H1 (cell line): ENCODE measurements around the gene G2E3. TPM values are rescaled to one million over a fixed set of nuclear protein-coding genes. Genes with fewer than 3 reads are reported as not detected.

Experiments
- CTCF ChIA-PET: fragments of 300-600 bp; sonication (Branson Sonifier 250); formaldehyde crosslinking; loops from one replicate; lab custom pipeline; 2021; ENCODE audit not compliant: partially characterized antibody; lab: Charles Lee
- POLR2A ChIA-PET: fragments of 300-600 bp; sonication (Branson Sonifier 250); formaldehyde crosslinking; loops from one replicate; lab custom pipeline; 2021; ENCODE audit warnings: inconsistent platforms; ENCODE audit not compliant: partially characterized antibody; lab: Charles Lee
- DNase-seq, 2 experiments: peaks; one replicate each; pipeline versions ENCODE4 v3.0.0 to v3.0.0-alpha.2; 2010 to 2022; ENCODE audit warnings: low spot score in 2 of 2, low read depth in 1 of 2, mixed read lengths in 1 of 2
- FAIRE-seq: peaks from 2 replicates; lab custom pipeline; 2011; peaks lifted over from hg19 to GRCh38; lab: Jason Lieb, UNC
- H2AFZ ChIP-seq: 2 replicates; pipeline ENCODE4 v1.8.1; 2012; ENCODE audit warnings: low read length, inconsistent platforms
- H2AK5ac ChIP-seq: 2 replicates; pipeline ENCODE4 v1.6.1; 2013; ENCODE audit warnings: low read depth, low read length
- H2BK120ac ChIP-seq: replicated peaks from 2 replicates; pipeline ENCODE3; 2013; ENCODE audit warnings: low read depth, low read length, inconsistent platforms
- H2BK12ac ChIP-seq: 2 replicates; pipeline ENCODE4 v1.6.1; 2013; ENCODE audit warnings: low read depth, low read length
- H2BK15ac ChIP-seq: 2 replicates; pipeline ENCODE4 v1.6.1; 2013; ENCODE audit warnings: low read length
- H2BK20ac ChIP-seq: 2 replicates; pipeline ENCODE4 v1.6.1; 2013; ENCODE audit warnings: low read length
- H2BK5ac ChIP-seq: 2 replicates; pipeline ENCODE4 v1.6.1; 2013; ENCODE audit warnings: low read depth, low read length
- H3K14ac ChIP-seq: 2 replicates; pipeline ENCODE4 v1.6.1; 2013; ENCODE audit warnings: inconsistent platforms; ENCODE audit not compliant: insufficient read length
- H3K18ac ChIP-seq: 2 replicates; pipeline ENCODE4 v1.6.1; 2013; ENCODE audit warnings: low read length; ENCODE audit errors: extremely low read depth
- H3K23ac ChIP-seq: 2 replicates; pipeline ENCODE4 v1.6.1; 2013; ENCODE audit warnings: inconsistent platforms; ENCODE audit not compliant: insufficient read length
- H3K23me2 ChIP-seq: 2 replicates; pipeline ENCODE4 v1.6.1; 2013; ENCODE audit warnings: low read depth, low read length
- H3K27ac ChIP-seq: 2 replicates; pipeline ENCODE4 v1.6.1; 2011; ENCODE audit warnings: low read depth, low read length, inconsistent platforms
- H3K27me3 ChIP-seq, 4 experiments: replicated peaks in 1 of 4; 1 replicate in 1 of 4; 2 replicates in 3 of 4; pipeline versions ENCODE4 v1.6.1 to v1.8.1; 2011 to 2013; ENCODE audit warnings: low read length in 3 of 4, mild to moderate bottlenecking in 3 of 4, inconsistent platforms in 2 of 4, mixed read lengths in 2 of 4, moderate library complexity in 1 of 4; ENCODE audit not compliant: control insufficient read depth in 3 of 4, insufficient read depth in 3 of 4; ENCODE audit errors: extremely low read depth in 1 of 4
- H3K36me3 ChIP-seq, 4 experiments: 2 replicates each; pipeline versions ENCODE4 v1.6.1 to v1.8.1; 2011 to 2013; ENCODE audit warnings: mild to moderate bottlenecking in 4 of 4, low read length in 3 of 4, moderate library complexity in 2 of 4, control low read depth in 1 of 4, inconsistent platforms in 1 of 4; ENCODE audit not compliant: insufficient read depth in 4 of 4, control insufficient read depth in 2 of 4
- H3K4ac ChIP-seq: replicated peaks from 2 replicates; pipeline ENCODE3; 2013; ENCODE audit warnings: low read length, low read depth, mixed read lengths, inconsistent platforms; ENCODE audit not compliant: insufficient read length
- H3K4me1 ChIP-seq, 4 experiments: replicated peaks in 1 of 4; 1 replicate in 1 of 4; 2 replicates in 3 of 4; pipeline versions ENCODE4 v1.6.1 to v1.8.1; 2011 to 2013; ENCODE audit warnings: low read length in 3 of 4, inconsistent platforms in 2 of 4, mixed read lengths in 1 of 4; ENCODE audit not compliant: insufficient read depth in 4 of 4, control insufficient read depth in 3 of 4
- H3K4me2 ChIP-seq, 2 experiments: 2 replicates each; pipeline versions ENCODE4 v1.6.1 to v1.8.1; 2011 to 2013; ENCODE audit warnings: low read depth in 2 of 2, low read length in 2 of 2, control low read depth in 1 of 2, inconsistent platforms in 1 of 2, mild to moderate bottlenecking in 1 of 2; ENCODE audit not compliant: insufficient read depth in 1 of 2
- H3K4me3 ChIP-seq, 4 experiments: fragments of 200-600, 300-600 bp in 1 of 4; sonication (generic), shearing (Covaris generic), sonication (Bioruptor Twin) in 1 of 4; 2 replicates each; pipeline versions ENCODE4 v1.5.1 to v1.8.1; 2011 to 2016; ENCODE audit warnings: low read length in 4 of 4, low read depth in 3 of 4, control low read depth in 2 of 4, inconsistent platforms in 2 of 4, mild to moderate bottlenecking in 2 of 4, mixed read lengths in 1 of 4, moderate library complexity in 1 of 4; ENCODE audit not compliant: insufficient read depth in 2 of 4; ENCODE audit errors: extremely low read depth in 1 of 4
- H3K56ac ChIP-seq: replicated peaks from 2 replicates; pipeline ENCODE3; 2013; ENCODE audit warnings: low read depth, mild to moderate bottlenecking, mixed read lengths, low read length, inconsistent platforms; ENCODE audit not compliant: insufficient read length
- H3K79me1 ChIP-seq: 2 replicates; pipeline ENCODE4 v1.6.1; 2013; ENCODE audit warnings: low read depth, low read length, control low read depth
- H3K79me2 ChIP-seq, 2 experiments: 2 replicates each; pipeline versions ENCODE4 v1.6.1 to v1.8.1; 2012 to 2013; ENCODE audit warnings: low read length in 2 of 2, mild to moderate bottlenecking in 2 of 2, inconsistent platforms in 1 of 2; ENCODE audit not compliant: insufficient read depth in 2 of 2, control insufficient read depth in 1 of 2
- H3K9ac ChIP-seq, 4 experiments: replicated peaks in 1 of 4; 1 replicate in 1 of 4; 2 replicates in 3 of 4; pipeline versions ENCODE4 v1.6.1 to v1.8.1; 2011 to 2013; ENCODE audit warnings: low read depth in 3 of 4, low read length in 3 of 4, control low read depth in 2 of 4, mild to moderate bottlenecking in 2 of 4, moderate library complexity in 2 of 4, inconsistent platforms in 1 of 4; ENCODE audit errors: extremely low read depth in 1 of 4
- H3K9me3 ChIP-seq, 2 experiments: 2 replicates each; pipeline versions ENCODE4 v1.6.1 to v1.8.1; 2012 to 2013; ENCODE audit warnings: mild to moderate bottlenecking in 2 of 2, moderate library complexity in 2 of 2, control low read depth in 1 of 2, inconsistent platforms in 1 of 2, low read depth in 1 of 2, low read length in 1 of 2, mixed read lengths in 1 of 2; ENCODE audit not compliant: insufficient read depth in 2 of 2
- H4K20me1 ChIP-seq, 2 experiments: replicated peaks in 1 of 2; 2 replicates each; pipeline versions ENCODE3 to v1.8.1; 2011 to 2013; ENCODE audit warnings: inconsistent platforms in 2 of 2, low read length in 2 of 2, mild to moderate bottlenecking in 1 of 2; ENCODE audit not compliant: insufficient read depth in 2 of 2, control insufficient read depth in 1 of 2
- H4K5ac ChIP-seq: 2 replicates; pipeline ENCODE4 v1.6.1; 2013; ENCODE audit warnings: low read length, low read depth, mixed read lengths, inconsistent platforms; ENCODE audit not compliant: insufficient read length
- H4K8ac ChIP-seq: 2 replicates; pipeline ENCODE4 v1.8.0; 2013; ENCODE audit warnings: mild to moderate bottlenecking, moderate library complexity, low read length, inconsistent platforms; ENCODE audit not compliant: insufficient read depth; ENCODE audit errors: extremely low read depth
- H4K91ac ChIP-seq: replicated peaks from 2 replicates; pipeline ENCODE3; 2013; ENCODE audit warnings: low read length, mixed read lengths, inconsistent platforms; ENCODE audit not compliant: insufficient read length
- MAFK ChIP-seq: IDR thresholded peaks from 2 replicates; pipeline ENCODE4 v1.6.1; 2012; ENCODE audit warnings: low read depth, mild to moderate bottlenecking, improper control_type of control experiment, low read length
- NRF1 ChIP-seq: IDR thresholded peaks from 2 replicates; pipeline ENCODE4 v1.6.1; 2011; ENCODE audit warnings: mild to moderate bottlenecking, low read depth, low read length, improper control_type of control experiment
- POLR2AphosphoS5 ChIP-seq: IDR thresholded peaks from 2 replicates; pipeline ENCODE4 v1.6.1; 2011; ENCODE audit warnings: low read depth, low read length
- RBBP5 ChIP-seq: IDR thresholded peaks from 2 replicates; pipeline ENCODE4 v1.7.1; 2012; ENCODE audit warnings: low read depth, mild to moderate bottlenecking, inconsistent platforms, low read length, moderate library complexity, borderline replicate concordance
- RNF2 ChIP-seq: fragments of 200-900, 300-1000 bp; sonication (generic); IDR thresholded peaks from 2 replicates; pipeline ENCODE4 v1.7.1; 2016; ENCODE audit warnings: borderline replicate concordance, low read depth, mild to moderate bottlenecking, antibody characterized with exemption, low read length; ENCODE audit not compliant: poor library complexity, severe bottlenecking; ENCODE audit errors: missing control alignments
- WGBS, 2 experiments: shearing (Covaris generic) in 1 of 2; methylation state at CpG; one replicate each; pipeline versions ENCODE4 v1.1.6 to v1.1.7; 2013 to 2015; ENCODE audit warnings: low lambda C conversion rate in 2 of 2, mixed read lengths in 2 of 2, inconsistent platforms in 1 of 2, low coverage in 1 of 2, missing lambda C conversion rate in 1 of 2; ENCODE audit not compliant: insufficient replicate concordance in 2 of 2, insufficient coverage in 1 of 2, insufficient read length in 1 of 2; ENCODE audit errors: extremely low coverage in 1 of 2, missing lambda C conversion rate in 1 of 2; 5-methylcytosine and 5-hydroxymethylcytosine counted together
- polyA plus RNA-seq, 7 experiments: library from polyadenylated mRNA; depleted of rRNA in 3 of 7; stranded (reverse) in 5 of 7; unstranded in 2 of 7; fragments of >200 nt in 5 of 7; fragments of 200-250 nt in 2 of 7; gene quantifications; 1 replicate in 5 of 7; 2 replicates in 1 of 7; 4 replicates in 1 of 7; pipeline versions ENCODE4 v1.2.1 to v1.2.3, GENCODE V29; 2011 to 2013; ENCODE audit warnings: missing spikeins in 2 of 7, mixed read lengths in 2 of 7
- total RNA-seq: library from RNA; stranded (reverse); fragmentation: NEBNext Ultra II Directional; extraction: Animal tissue kit (Norgen Biotek cat#: 25700); gene quantifications from 2 replicates; pipeline ENCODE4 v1.2.1, GENCODE V29; 2021

The G2E3 gene
- total and polyA plus RNA-seq, 2 of the 8 experiments (the other 6 are each of a cell fraction or from before 2014, with no cell fraction given): 9.2 to 72.0 TPM

DNA sequence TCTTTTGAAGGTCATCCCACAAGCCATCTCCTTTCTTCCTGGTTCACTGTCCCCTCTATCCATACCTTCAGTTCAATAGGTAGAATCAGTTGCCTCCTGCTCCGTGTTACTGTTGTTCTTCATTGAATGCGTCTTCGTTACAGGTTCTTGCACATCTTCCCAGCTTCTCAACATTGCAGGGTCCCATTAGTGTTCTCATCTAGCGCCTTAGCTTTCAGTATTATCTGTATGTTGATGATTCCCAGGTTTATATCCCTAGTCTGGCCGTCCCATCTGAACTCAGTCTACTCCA is 65.1 kb downstream of the G2E3 start:
- Histone ChIP-seq H4K8ac (no peak overlapping the region), H3K4me2 (peak overlapping the region; percentile 24 to 94; a peak in 3 of 4 replicates), H3K9me3 (no peaks in the 10 kb centered on the region), H3K18ac (no peak overlapping the region), H3K9ac (no peak overlapping the region), H3K36me3 (peaks cover 0 to 2% (median 0%) of the 10 kb centered on the region in 4 experiments; a peak in 1 of 8 replicates), H2BK20ac (no peak overlapping the region), H3K23me2 (peaks cover 8% of the 10 kb centered on the region; the same call in 1 of the 2 replicates), H2BK15ac (no peak overlapping the region), H3K27me3 (no peaks in the 10 kb centered on the region), H3K79me1 (peaks cover 3% of the 10 kb centered on the region; the same call in 1 of the 2 replicates), H4K20me1 (peaks cover 5 to 6% of the 10 kb centered on the region in 2 experiments), H3K23ac (no peak overlapping the region), H3K4me3 (peak overlapping the region in 1 of 4 experiments; percentile 93; a peak in 2 of 8 replicates), H4K91ac (no peak overlapping the region), H3K27ac (no peak overlapping the region), H2BK120ac (no peak overlapping the region), H3K4ac (no peak overlapping the region), H3K79me2 (peaks cover 9 to 64% of the 10 kb centered on the region in 2 experiments), H2AK5ac (no peak overlapping the region), H4K5ac (no peak overlapping the region), H2BK12ac (no peak overlapping the region), H3K56ac (no peak overlapping the region), H3K14ac (no peak overlapping the region), H2AFZ (no peak overlapping the region), H3K4me1 (peaks cover 0 to 5% (median 0%) of the 10 kb centered on the region in 4 experiments; a peak in 1 of 7 replicates), H2BK5ac (no peak overlapping the region)
- TF ChIP-seq RBBP5 (no peak), RNF2 (no peak), MAFK (no peak), POLR2AphosphoS5 (no peak), NRF1 (no peak)
- no peak for FAIRE-seq
- ChIA-PET POLR2A (no interaction called here), CTCF (interaction anchor here (0.6 to 1.9 kb wide), 3 partner anchors 31 to 250 kb away, joined by 3 to 4 read pairs (median 3); no protein-coding TSS in a partner anchor)
- WGBS, 2 experiments: 92% methylated on average over 5 of the region's 5 CpGs; no CpG with 5 or more reads in 1 of the 2 experiments
- no peak for DNase-seq
